Type B pancreatic cell (in vitro differentiated cells): ENCODE data around the gene SGSH. TPM values are rescaled to one million over a fixed set of nuclear protein-coding genes. Genes with fewer than 3 reads are reported as not detected.

Experiments used
- DNase-seq: peaks from one replicate; pipeline ENCODE4 v3.0.0; 2021; ENCODE audit warnings: mixed read lengths; ENCODE audit not compliant: unreplicated experiment; ENCODE audit errors: extremely low spot score
- H3K27ac Mint-ChIP-seq: 2 replicates; pipeline ENCODE4 v1.8.0; 2021; ENCODE audit warnings: mild to moderate bottlenecking, mixed read lengths
- H3K27me3 Mint-ChIP-seq: 2 replicates; pipeline ENCODE4 v1.8.0; 2021; ENCODE audit warnings: mixed read lengths
- H3K36me3 Mint-ChIP-seq: 2 replicates; pipeline ENCODE4 v1.8.0; 2021; ENCODE audit warnings: mixed read lengths
- H3K4me1 Mint-ChIP-seq: one replicate; pipeline ENCODE4 v1.8.0; 2021; ENCODE audit warnings: mixed read lengths; ENCODE audit not compliant: unreplicated experiment
- H3K4me3 Mint-ChIP-seq: 2 replicates; pipeline ENCODE4 v1.8.0; 2021; ENCODE audit warnings: mild to moderate bottlenecking, mixed read lengths
- H3K9me3 Mint-ChIP-seq: 2 replicates; pipeline ENCODE4 v1.8.0; 2021; ENCODE audit warnings: mixed read lengths
- CTCF ChIP-seq: fragments of 200-600 bp; sonication (generic); conservative IDR thresholded peaks from 2 replicates; pipeline ENCODE4 v1.5.0; 2021; ENCODE audit warnings: antibody characterized with exemption, mild to moderate bottlenecking
- total RNA-seq: library from RNA; stranded (reverse); gene quantifications from 2 replicates; pipeline ENCODE4 v1.2.1, GENCODE V29; 2021; ENCODE audit warnings: low replicate concordance

Gene SGSH
- total RNA-seq, 1 donor from 2014 or later: 40.5 TPM

- Mint-ChIP-seq H3K9me3 (no peaks in the 10 kb centered on the region), H3K4me1 (peaks cover 28% of the 10 kb centered on the region), H3K36me3 (peaks cover 10% of the 10 kb centered on the region), H3K27ac (peak overlapping the region; percentile 34), H3K27me3 (no peaks in the 10 kb centered on the region), H3K4me3 (peak overlapping the region; percentile 71)
- TF ChIP-seq CTCF: no peak
- no peak for DNase-seq
Measured at GRCh38 chr17:80222376-80223141, 2.4 kb upstream of the SGSH start.

GRCh38 chr17:80221351-80222105 is 1.4 kb upstream of the SGSH start:
- Mint-ChIP-seq H3K9me3 (no peaks in the 10 kb centered on the region), H3K4me3 (peak overlapping the region; percentile 88), H3K4me1 (peaks cover 25% of the 10 kb centered on the region), H3K36me3 (peaks cover 14% of the 10 kb centered on the region), H3K27me3 (no peaks in the 10 kb centered on the region), H3K27ac (no peak overlapping the region)
- no peak for TF ChIP-seq CTCF
- DNase-seq: no peak

GRCh38 chr17:80220736-80221215 is 643 bp upstream of the SGSH start:
- no peak overlapping the region for H3K27ac Mint-ChIP-seq
- no peaks in the 10 kb centered on the region for H3K27me3 Mint-ChIP-seq
- H3K9me3 Mint-ChIP-seq: no peaks in the 10 kb centered on the region
- H3K36me3 Mint-ChIP-seq: peaks cover 18% of the 10 kb centered on the region
- H3K4me3 Mint-ChIP-seq: peak overlapping the region; percentile 88
- TF ChIP-seq CTCF: no peak
- peaks cover 21% of the 10 kb centered on the region for H3K4me1 Mint-ChIP-seq
- DNase-seq: no peak

GRCh38 chr17:80219763-80220053 is 425 bp downstream of the SGSH start:
- Mint-ChIP-seq H3K36me3 (peaks cover 18% of the 10 kb centered on the region), H3K9me3 (no peaks in the 10 kb centered on the region), H3K4me1 (peaks cover 21% of the 10 kb centered on the region), H3K27me3 (no peaks in the 10 kb centered on the region), H3K27ac (peak overlapping the region; percentile 94), H3K4me3 (peak overlapping the region; percentile 94)
- TF ChIP-seq CTCF: no peak
- DNase-seq: no peak

- H3K27me3 Mint-ChIP-seq: no peaks in the 10 kb centered on the region
Measured at GRCh38 chr17:80219013-80219762, 945 bp downstream of the SGSH start.

More at GRCh38 chr17:80219013-80219762, 945 bp downstream of the SGSH start:
- DNase-seq: no peak
- H3K9me3 Mint-ChIP-seq: no peaks in the 10 kb centered on the region
- peak overlapping the region; percentile 94 for H3K27ac Mint-ChIP-seq
- peaks cover 16% of the 10 kb centered on the region for H3K4me1 Mint-ChIP-seq
- H3K36me3 Mint-ChIP-seq: peaks cover 13% of the 10 kb centered on the region
- TF ChIP-seq CTCF: no peak
- H3K4me3 Mint-ChIP-seq: peak overlapping the region; percentile 94
